Peyer's patch (tissue), 4 donors: ENCODE results near the gene GP1BA.

Experiments
- POLR2A ChIP-seq, 2 donors: fragments of 450-650 bp; IDR thresholded peaks; one replicate each; pipeline ENCODE4 v1.5.1; 2017; ENCODE audit warnings: antibody characterized with exemption in 2 of 2, mild to moderate bottlenecking in 2 of 2, moderate library complexity in 2 of 2
- TF ChIP-seq, protein P1 (sequence below), 6 experiments: fragments of 450-650 bp in 4 of 6; fragments of 200-600 bp in 2 of 6; sonication (generic) in 1 of 6; IDR thresholded peaks; one replicate each; pipeline ENCODE4 v1.5.1; 2017 to 2019; ENCODE audit warnings: antibody characterized with exemption in 6 of 6, mild to moderate bottlenecking in 3 of 6, moderate library complexity in 1 of 6

DNA sequence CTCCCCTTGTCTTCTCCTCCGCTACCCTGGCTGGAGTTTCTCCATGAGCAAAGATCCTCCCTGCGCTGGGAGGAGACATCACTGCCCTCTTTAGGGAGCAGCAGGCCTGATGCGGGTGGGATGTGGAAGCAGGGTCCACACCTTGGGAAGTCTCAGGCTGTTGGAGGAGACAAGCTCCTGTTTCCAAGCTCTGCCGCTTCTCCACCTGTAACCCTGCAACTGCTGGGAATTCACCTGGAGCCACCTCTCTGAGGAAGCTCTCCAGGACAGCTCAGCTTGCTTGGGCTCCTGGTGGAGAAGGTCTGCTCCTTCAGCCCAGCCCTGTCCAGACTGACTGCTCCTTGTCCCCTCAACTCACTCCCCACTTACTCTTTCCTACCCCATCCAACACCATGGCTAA is 47.6 kb upstream of the GP1BA start:
- TF ChIP-seq, protein P1, sequence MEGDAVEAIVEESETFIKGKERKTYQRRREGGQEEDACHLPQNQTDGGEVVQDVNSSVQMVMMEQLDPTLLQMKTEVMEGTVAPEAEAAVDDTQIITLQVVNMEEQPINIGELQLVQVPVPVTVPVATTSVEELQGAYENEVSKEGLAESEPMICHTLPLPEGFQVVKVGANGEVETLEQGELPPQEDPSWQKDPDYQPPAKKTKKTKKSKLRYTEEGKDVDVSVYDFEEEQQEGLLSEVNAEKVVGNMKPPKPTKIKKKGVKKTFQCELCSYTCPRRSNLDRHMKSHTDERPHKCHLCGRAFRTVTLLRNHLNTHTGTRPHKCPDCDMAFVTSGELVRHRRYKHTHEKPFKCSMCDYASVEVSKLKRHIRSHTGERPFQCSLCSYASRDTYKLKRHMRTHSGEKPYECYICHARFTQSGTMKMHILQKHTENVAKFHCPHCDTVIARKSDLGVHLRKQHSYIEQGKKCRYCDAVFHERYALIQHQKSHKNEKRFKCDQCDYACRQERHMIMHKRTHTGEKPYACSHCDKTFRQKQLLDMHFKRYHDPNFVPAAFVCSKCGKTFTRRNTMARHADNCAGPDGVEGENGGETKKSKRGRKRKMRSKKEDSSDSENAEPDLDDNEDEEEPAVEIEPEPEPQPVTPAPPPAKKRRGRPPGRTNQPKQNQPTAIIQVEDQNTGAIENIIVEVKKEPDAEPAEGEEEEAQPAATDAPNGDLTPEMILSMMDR (IDR thresholded peaks at IDR 0.05): no peak
- no peak for TF ChIP-seq POLR2A (IDR thresholded peaks at IDR 0.05)
